K562 (cell line): ENCODE data around the gene SOCS3. TPM values are rescaled to one million over a fixed set of nuclear protein-coding genes. Genes with fewer than 3 reads are reported as not detected.

Experiments used
- CEBPZ ChIP-seq: fragments of 150-350 bp; IDR thresholded peaks from 2 replicates; pipeline ENCODE4 v1.6.1; 2014; ENCODE audit warnings: low read depth, mild to moderate bottlenecking, low read length, borderline replicate concordance
- FOXJ2 ChIP-seq: fragments of 200-800 bp; sonication (Bioruptor generic); IDR thresholded peaks from 2 replicates; pipeline ENCODE4 v1.6.1; 2016; ENCODE audit warnings: missing genetic modification characterization, missing compliant biosample characterization
- ZNF212 ChIP-seq: fragments of 450-650 bp; formaldehyde crosslinking; IDR thresholded peaks from 2 replicates; pipeline ENCODE4 v1.4.0; 2020; ENCODE audit warnings: mild to moderate bottlenecking
- ZNF347 ChIP-seq: fragments of 450-650 bp; formaldehyde crosslinking; IDR thresholded peaks from 2 replicates; pipeline ENCODE4 v1.4.0; 2020; ENCODE audit warnings: low read depth, mild to moderate bottlenecking, moderate library complexity
- polyA plus RNA-seq, 8 experiments: library from polyadenylated mRNA; depleted of rRNA in 4 of 8; stranded (reverse) in 5 of 8; unstranded in 3 of 8; fragments of >200 nt; fragmentation: Nextera tagmentation in 2 of 8; fragmentation: Illumina TruSeq in 1 of 8; extraction: Ambion mirVana in 2 of 8; extraction: Trizol in 1 of 8; gene quantifications; 2 replicates each; pipeline versions ENCODE4 v1.2.1 to v1.2.3, GENCODE V29; 2011 to 2014; ENCODE audit warnings: inconsistent platforms in 1 of 8, missing spikeins in 1 of 8
- total RNA-seq, 7 experiments: library from RNA; depleted of rRNA in 6 of 7; stranded (reverse); fragments of >200 nt in 6 of 7; fragmentation: Illumina TruSeq in 2 of 7; extraction: Trizol in 2 of 7; gene quantifications; 2 replicates each; pipeline versions ENCODE4 v1.2.1 to v1.2.3, GENCODE V29; 2011 to 2021; ENCODE audit warnings: low replicate concordance in 1 of 7
- TF ChIP-seq, protein P1 (sequence below): fragments of 450-650 bp; conservative IDR thresholded peaks from 2 replicates; pipeline ENCODE4 v1.6.1; 2016; ENCODE audit warnings: missing genetic modification characterization, low read depth, mild to moderate bottlenecking, missing compliant biosample characterization, moderate library complexity
- TF ChIP-seq, protein P2 (sequence below): fragments of 200-600 bp; sonication (generic); IDR thresholded peaks from one replicate; pipeline ENCODE4 v1.6.1; 2012; ENCODE audit warnings: mild to moderate bottlenecking, low read depth, low read length, inconsistent platforms

The SOCS3 gene
- total and polyA plus RNA-seq, 9 of the 15 experiments (the other 6 are each of a cell fraction or from before 2014, with no cell fraction given) = 0.56 to 38.9 (median 13.7) TPM

- TF ChIP-seq CEBPZ = no peak
- no peak for TF ChIP-seq FOXJ2
- TF ChIP-seq, protein P1, sequence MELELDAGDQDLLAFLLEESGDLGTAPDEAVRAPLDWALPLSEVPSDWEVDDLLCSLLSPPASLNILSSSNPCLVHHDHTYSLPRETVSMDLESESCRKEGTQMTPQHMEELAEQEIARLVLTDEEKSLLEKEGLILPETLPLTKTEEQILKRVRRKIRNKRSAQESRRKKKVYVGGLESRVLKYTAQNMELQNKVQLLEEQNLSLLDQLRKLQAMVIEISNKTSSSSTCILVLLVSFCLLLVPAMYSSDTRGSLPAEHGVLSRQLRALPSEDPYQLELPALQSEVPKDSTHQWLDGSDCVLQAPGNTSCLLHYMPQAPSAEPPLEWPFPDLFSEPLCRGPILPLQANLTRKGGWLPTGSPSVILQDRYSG (tag) = no peak
- TF ChIP-seq, protein P2, sequence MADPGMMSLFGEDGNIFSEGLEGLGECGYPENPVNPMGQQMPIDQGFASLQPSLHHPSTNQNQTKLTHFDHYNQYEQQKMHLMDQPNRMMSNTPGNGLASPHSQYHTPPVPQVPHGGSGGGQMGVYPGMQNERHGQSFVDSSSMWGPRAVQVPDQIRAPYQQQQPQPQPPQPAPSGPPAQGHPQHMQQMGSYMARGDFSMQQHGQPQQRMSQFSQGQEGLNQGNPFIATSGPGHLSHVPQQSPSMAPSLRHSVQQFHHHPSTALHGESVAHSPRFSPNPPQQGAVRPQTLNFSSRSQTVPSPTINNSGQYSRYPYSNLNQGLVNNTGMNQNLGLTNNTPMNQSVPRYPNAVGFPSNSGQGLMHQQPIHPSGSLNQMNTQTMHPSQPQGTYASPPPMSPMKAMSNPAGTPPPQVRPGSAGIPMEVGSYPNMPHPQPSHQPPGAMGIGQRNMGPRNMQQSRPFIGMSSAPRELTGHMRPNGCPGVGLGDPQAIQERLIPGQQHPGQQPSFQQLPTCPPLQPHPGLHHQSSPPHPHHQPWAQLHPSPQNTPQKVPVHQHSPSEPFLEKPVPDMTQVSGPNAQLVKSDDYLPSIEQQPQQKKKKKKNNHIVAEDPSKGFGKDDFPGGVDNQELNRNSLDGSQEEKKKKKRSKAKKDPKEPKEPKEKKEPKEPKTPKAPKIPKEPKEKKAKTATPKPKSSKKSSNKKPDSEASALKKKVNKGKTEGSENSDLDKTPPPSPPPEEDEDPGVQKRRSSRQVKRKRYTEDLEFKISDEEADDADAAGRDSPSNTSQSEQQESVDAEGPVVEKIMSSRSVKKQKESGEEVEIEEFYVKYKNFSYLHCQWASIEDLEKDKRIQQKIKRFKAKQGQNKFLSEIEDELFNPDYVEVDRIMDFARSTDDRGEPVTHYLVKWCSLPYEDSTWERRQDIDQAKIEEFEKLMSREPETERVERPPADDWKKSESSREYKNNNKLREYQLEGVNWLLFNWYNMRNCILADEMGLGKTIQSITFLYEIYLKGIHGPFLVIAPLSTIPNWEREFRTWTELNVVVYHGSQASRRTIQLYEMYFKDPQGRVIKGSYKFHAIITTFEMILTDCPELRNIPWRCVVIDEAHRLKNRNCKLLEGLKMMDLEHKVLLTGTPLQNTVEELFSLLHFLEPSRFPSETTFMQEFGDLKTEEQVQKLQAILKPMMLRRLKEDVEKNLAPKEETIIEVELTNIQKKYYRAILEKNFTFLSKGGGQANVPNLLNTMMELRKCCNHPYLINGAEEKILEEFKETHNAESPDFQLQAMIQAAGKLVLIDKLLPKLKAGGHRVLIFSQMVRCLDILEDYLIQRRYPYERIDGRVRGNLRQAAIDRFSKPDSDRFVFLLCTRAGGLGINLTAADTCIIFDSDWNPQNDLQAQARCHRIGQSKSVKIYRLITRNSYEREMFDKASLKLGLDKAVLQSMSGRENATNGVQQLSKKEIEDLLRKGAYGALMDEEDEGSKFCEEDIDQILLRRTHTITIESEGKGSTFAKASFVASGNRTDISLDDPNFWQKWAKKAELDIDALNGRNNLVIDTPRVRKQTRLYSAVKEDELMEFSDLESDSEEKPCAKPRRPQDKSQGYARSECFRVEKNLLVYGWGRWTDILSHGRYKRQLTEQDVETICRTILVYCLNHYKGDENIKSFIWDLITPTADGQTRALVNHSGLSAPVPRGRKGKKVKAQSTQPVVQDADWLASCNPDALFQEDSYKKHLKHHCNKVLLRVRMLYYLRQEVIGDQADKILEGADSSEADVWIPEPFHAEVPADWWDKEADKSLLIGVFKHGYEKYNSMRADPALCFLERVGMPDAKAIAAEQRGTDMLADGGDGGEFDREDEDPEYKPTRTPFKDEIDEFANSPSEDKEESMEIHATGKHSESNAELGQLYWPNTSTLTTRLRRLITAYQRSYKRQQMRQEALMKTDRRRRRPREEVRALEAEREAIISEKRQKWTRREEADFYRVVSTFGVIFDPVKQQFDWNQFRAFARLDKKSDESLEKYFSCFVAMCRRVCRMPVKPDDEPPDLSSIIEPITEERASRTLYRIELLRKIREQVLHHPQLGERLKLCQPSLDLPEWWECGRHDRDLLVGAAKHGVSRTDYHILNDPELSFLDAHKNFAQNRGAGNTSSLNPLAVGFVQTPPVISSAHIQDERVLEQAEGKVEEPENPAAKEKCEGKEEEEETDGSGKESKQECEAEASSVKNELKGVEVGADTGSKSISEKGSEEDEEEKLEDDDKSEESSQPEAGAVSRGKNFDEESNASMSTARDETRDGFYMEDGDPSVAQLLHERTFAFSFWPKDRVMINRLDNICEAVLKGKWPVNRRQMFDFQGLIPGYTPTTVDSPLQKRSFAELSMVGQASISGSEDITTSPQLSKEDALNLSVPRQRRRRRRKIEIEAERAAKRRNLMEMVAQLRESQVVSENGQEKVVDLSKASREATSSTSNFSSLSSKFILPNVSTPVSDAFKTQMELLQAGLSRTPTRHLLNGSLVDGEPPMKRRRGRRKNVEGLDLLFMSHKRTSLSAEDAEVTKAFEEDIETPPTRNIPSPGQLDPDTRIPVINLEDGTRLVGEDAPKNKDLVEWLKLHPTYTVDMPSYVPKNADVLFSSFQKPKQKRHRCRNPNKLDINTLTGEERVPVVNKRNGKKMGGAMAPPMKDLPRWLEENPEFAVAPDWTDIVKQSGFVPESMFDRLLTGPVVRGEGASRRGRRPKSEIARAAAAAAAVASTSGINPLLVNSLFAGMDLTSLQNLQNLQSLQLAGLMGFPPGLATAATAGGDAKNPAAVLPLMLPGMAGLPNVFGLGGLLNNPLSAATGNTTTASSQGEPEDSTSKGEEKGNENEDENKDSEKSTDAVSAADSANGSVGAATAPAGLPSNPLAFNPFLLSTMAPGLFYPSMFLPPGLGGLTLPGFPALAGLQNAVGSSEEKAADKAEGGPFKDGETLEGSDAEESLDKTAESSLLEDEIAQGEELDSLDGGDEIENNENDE = no peak
- no peak for TF ChIP-seq ZNF212
- no peak for TF ChIP-seq ZNF347 (CRISPR knock-in tag)
Observed at GRCh38 chr17:78359997-78360370, at the start of gene SOCS3 (continued).
